ENCODE data around the gene ELP5. TPM values are rescaled to one million over a fixed set of nuclear protein-coding genes. Genes with fewer than 3 reads are reported as not detected.
A peak's percentile ranks its signal among the peaks of the same experiment; 100 is the strongest.

Gene ELP5
- total RNA-seq, 1 donor from 2014 or later = 24.9 TPM

- no peak overlapping the region for H3K4me3 ChIP-seq (ENCODE audit: insufficient read depth, low read depth, low read length)
- H3K9ac ChIP-seq (ENCODE audit: low read length) = peak overlapping the region; percentile 93
Measured at GRCh38 chr17:7221278-7222092, 30.5 kb upstream of the ELP5 start.

GRCh38 chr17:7222093-7222971, 29.7 kb upstream of the ELP5 start:
- no peak overlapping the region for H3K4me2 ChIP-seq (ENCODE audit: low read length)

More at GRCh38 chr17:7221278-7222092, 30.5 kb upstream of the ELP5 start:
- H3K27ac ChIP-seq (ENCODE audit: low read depth, low read length) = no peak overlapping the region
- Mint-ChIP-seq H3K9me3 (ENCODE audit: unreplicated experiment) (no peaks in the 10 kb centered on the region), H3K27me3 (ENCODE audit: low read depth, unreplicated experiment) (no peaks in the 10 kb centered on the region), H3K4me1 (ENCODE audit: low read depth, unreplicated experiment) (peaks cover 24% of the 10 kb centered on the region), H3K27ac (ENCODE audit: unreplicated experiment) (peak overlapping the region; percentile 26), H3K36me3 (ENCODE audit: low read depth, unreplicated experiment) (peaks cover 21% of the 10 kb centered on the region), H3K4me3 (ENCODE audit: unreplicated experiment) (peak overlapping the region; percentile 96)
- FAIRE-seq (no peak), DNase-seq (ENCODE audit: low read depth) (no peak)
- H3K4me2 ChIP-seq (ENCODE audit: low read length) = peak overlapping the region; percentile 92
- TF ChIP-seq EZH2 (IDR thresholded peaks at IDR 0.05; ENCODE audit: insufficient read depth, low read length) (no peak), CTCF (IDR thresholded peaks at IDR 0.05; ENCODE audit: insufficient read depth, low read depth, low read length) (no peak)
- H3K4me1 ChIP-seq (ENCODE audit: insufficient read depth, low read length) = peaks cover 24% of the 10 kb centered on the region
- H4K20me1 ChIP-seq (ENCODE audit: insufficient read depth, low read length) = peaks cover 54% of the 10 kb centered on the region
- peaks cover 38% of the 10 kb centered on the region for H3K79me2 ChIP-seq (ENCODE audit: insufficient read depth, low read length)
- H3K27me3 ChIP-seq (ENCODE audit: insufficient read depth, low read length) = no peaks in the 10 kb centered on the region
- H3K9me3 ChIP-seq (ENCODE audit: insufficient read depth, low read depth, low read length) = no peaks in the 10 kb centered on the region
- H3K36me3 ChIP-seq (ENCODE audit: insufficient read depth, low read length) = peaks cover 13% of the 10 kb centered on the region
- no peak overlapping the region for H2AFZ ChIP-seq (ENCODE audit: low read depth, low read length)

More at GRCh38 chr17:7222093-7222971, 29.7 kb upstream of the ELP5 start:
- Histone ChIP-seq H3K9me3 (ENCODE audit: insufficient read depth, low read depth, low read length) (no peaks in the 10 kb centered on the region), H4K20me1 (ENCODE audit: insufficient read depth, low read length) (peaks cover 54% of the 10 kb centered on the region), H3K4me1 (ENCODE audit: insufficient read depth, low read length) (peaks cover 23% of the 10 kb centered on the region), H3K9ac (ENCODE audit: low read length) (no peak overlapping the region), H2AFZ (ENCODE audit: low read depth, low read length) (no peak overlapping the region), H3K36me3 (ENCODE audit: insufficient read depth, low read length) (peaks cover 13% of the 10 kb centered on the region), H3K79me2 (ENCODE audit: insufficient read depth, low read length) (peaks cover 34% of the 10 kb centered on the region), H3K27ac (ENCODE audit: low read depth, low read length) (no peak overlapping the region), H3K27me3 (ENCODE audit: insufficient read depth, low read length) (no peaks in the 10 kb centered on the region), H3K4me3 (ENCODE audit: insufficient read depth, low read depth, low read length) (no peak overlapping the region)
- TF ChIP-seq CTCF (IDR thresholded peaks at IDR 0.05; ENCODE audit: insufficient read depth, low read depth, low read length) = no peak
- TF ChIP-seq EZH2 (IDR thresholded peaks at IDR 0.05; ENCODE audit: insufficient read depth, low read length) = no peak
- FAIRE-seq (no peak), DNase-seq (ENCODE audit: low read depth) (no peak)
- H3K36me3 Mint-ChIP-seq (ENCODE audit: low read depth, unreplicated experiment) = peaks cover 23% of the 10 kb centered on the region
- no peak overlapping the region for H3K27ac Mint-ChIP-seq (ENCODE audit: unreplicated experiment)
- no peaks in the 10 kb centered on the region for H3K27me3 Mint-ChIP-seq (ENCODE audit: low read depth, unreplicated experiment)
- H3K4me1 Mint-ChIP-seq (ENCODE audit: low read depth, unreplicated experiment) = peaks cover 24% of the 10 kb centered on the region
- H3K4me3 Mint-ChIP-seq (ENCODE audit: unreplicated experiment) = peak overlapping the region; percentile 14
- H3K9me3 Mint-ChIP-seq (ENCODE audit: unreplicated experiment) = no peaks in the 10 kb centered on the region
